ENCODE data around the gene CNTN4. TPM values are rescaled to one million over a fixed set of nuclear protein-coding genes. Genes with fewer than 3 reads are reported as not detected.

CNTN4 gene
- total and polyA plus RNA-seq, 4 donors = 1.5 to 30.7 (median 5.7) TPM

GRCh38 chr3:2883283-2883682 lies 784.6 kb downstream of the CNTN4 start:
- 87 to 92% methylated on average over 3 of the region's 3 CpGs for WGBS, 2 donors
- DNase-seq (no peak), ATAC-seq (ENCODE audit: insufficient read depth, low FRiP score) (no peak)
- no peak overlapping the region for H3K27ac ChIP-seq (ENCODE audit: low read depth in 1 of 2, low read length in 1 of 2)
- no peak overlapping the region for H3K4me3 ChIP-seq
- H3K4me1 ChIP-seq (ENCODE audit: control insufficient read depth in 5 of 5, insufficient read depth in 5 of 5, low read length in 5 of 5) = no peaks in the 10 kb centered on the region
- no peaks in the 10 kb centered on the region for H3K36me3 ChIP-seq (ENCODE audit: control insufficient read depth in 4 of 4, insufficient read depth in 4 of 4, low read length in 4 of 4)
- H3K9ac ChIP-seq (ENCODE audit: insufficient read depth in 1 of 2, low read length in 2 of 2) = no peak overlapping the region
- no peak for TF ChIP-seq CTCF (IDR thresholded peaks at IDR 0.05; ENCODE audit: control extremely low read depth, extremely low read depth)
- H3K9me3 ChIP-seq (ENCODE audit: control insufficient read depth in 4 of 4, insufficient read depth in 3 of 4, low read length in 3 of 4) = no peaks in the 10 kb centered on the region
- no peaks in the 10 kb centered on the region for H3K27me3 ChIP-seq (ENCODE audit: control insufficient read depth in 3 of 3, insufficient read depth in 3 of 3, low read length in 2 of 3)

GRCh38 chr3:2888592-2888991 lies 789.9 kb downstream of the CNTN4 start:
- Histone ChIP-seq H3K36me3 (ENCODE audit: control insufficient read depth in 4 of 4, insufficient read depth in 4 of 4, low read length in 4 of 4) (no peaks in the 10 kb centered on the region), H3K9me3 (ENCODE audit: control insufficient read depth in 4 of 4, insufficient read depth in 3 of 4, low read length in 3 of 4) (no peaks in the 10 kb centered on the region), H3K27ac (ENCODE audit: low read depth in 1 of 2, low read length in 1 of 2) (no peak overlapping the region), H3K4me3 (no peak overlapping the region), H3K4me1 (ENCODE audit: control insufficient read depth in 5 of 5, insufficient read depth in 5 of 5, low read length in 5 of 5) (no peaks in the 10 kb centered on the region), H3K9ac (ENCODE audit: insufficient read depth in 1 of 2, low read length in 2 of 2) (no peak overlapping the region), H3K27me3 (ENCODE audit: control insufficient read depth in 3 of 3, insufficient read depth in 3 of 3, low read length in 2 of 3) (no peaks in the 10 kb centered on the region)
- WGBS, 2 donors = 83 to 86% methylated on average over 2 of the region's 2 CpGs
- no peak for TF ChIP-seq CTCF (IDR thresholded peaks at IDR 0.05; ENCODE audit: control extremely low read depth, extremely low read depth)
- DNase-seq (no peak), ATAC-seq (ENCODE audit: insufficient read depth, low FRiP score) (no peak)

- Histone ChIP-seq H3K4me3 (no peak overlapping the region), H3K9ac (ENCODE audit: insufficient read depth in 1 of 2, low read length in 2 of 2) (no peak overlapping the region), H3K9me3 (ENCODE audit: control insufficient read depth in 4 of 4, insufficient read depth in 3 of 4, low read length in 3 of 4) (no peaks in the 10 kb centered on the region), H3K27ac (ENCODE audit: low read depth in 1 of 2, low read length in 1 of 2) (no peak overlapping the region), H3K4me1 (ENCODE audit: control insufficient read depth in 5 of 5, insufficient read depth in 5 of 5, low read length in 5 of 5) (no peaks in the 10 kb centered on the region), H3K27me3 (ENCODE audit: control insufficient read depth in 3 of 3, insufficient read depth in 3 of 3, low read length in 2 of 3) (no peaks in the 10 kb centered on the region), H3K36me3 (ENCODE audit: control insufficient read depth in 4 of 4, insufficient read depth in 4 of 4, low read length in 4 of 4) (no peaks in the 10 kb centered on the region)
- DNase-seq = no peak
- 61% methylated on average over 2 of the region's 2 CpGs for WGBS, 2 donors
- no peak for TF ChIP-seq CTCF (IDR thresholded peaks at IDR 0.05; ENCODE audit: control extremely low read depth, extremely low read depth)
- no peak for ATAC-seq (ENCODE audit: insufficient read depth, low FRiP score)
These were observed 791.1 kb downstream of the CNTN4 start for GRCh38 chr3:2889736-2890135.

GRCh38 chr3:2896308-2896939 lies 797.8 kb downstream of the CNTN4 start:
- H3K9me3 ChIP-seq (ENCODE audit: control insufficient read depth in 4 of 4, insufficient read depth in 3 of 4, low read length in 3 of 4) = no peaks in the 10 kb centered on the region
- ATAC-seq (ENCODE audit: insufficient read depth, low FRiP score) = no peak
- no peak overlapping the region for H3K4me3 ChIP-seq
- no peaks in the 10 kb centered on the region for H3K4me1 ChIP-seq (ENCODE audit: control insufficient read depth in 5 of 5, insufficient read depth in 5 of 5, low read length in 5 of 5)
- 90 to 94% methylated on average over 3 of the region's 3 CpGs for WGBS, 2 donors
- TF ChIP-seq CTCF (IDR thresholded peaks at IDR 0.05; ENCODE audit: control extremely low read depth, extremely low read depth) = no peak
- no peak overlapping the region for H3K9ac ChIP-seq (ENCODE audit: insufficient read depth in 1 of 2, low read length in 2 of 2)
- no peak for DNase-seq
- H3K36me3 ChIP-seq (ENCODE audit: control insufficient read depth in 4 of 4, insufficient read depth in 4 of 4, low read length in 4 of 4) = no peaks in the 10 kb centered on the region
- no peaks in the 10 kb centered on the region for H3K27me3 ChIP-seq (ENCODE audit: control insufficient read depth in 3 of 3, insufficient read depth in 3 of 3, low read length in 2 of 3)
- no peak overlapping the region for H3K27ac ChIP-seq (ENCODE audit: low read depth in 1 of 2, low read length in 1 of 2)
